Right lung (tissue), 5 donors: ENCODE measurements around the gene FAAP100. TPM values are rescaled to one million over a fixed set of nuclear protein-coding genes. Genes with fewer than 3 reads are reported as not detected.

Experiments used
- DNase-seq, 2 donors: peaks; one replicate each; pipeline ENCODE4 v3.0.0-alpha.2; 2013
- polyA plus RNA-seq, 5 donors: library from polyadenylated mRNA; unstranded; fragments of 120-200 nt; gene quantifications; one replicate each; pipeline versions ENCODE4 v1.2.1 to v1.2.3, GENCODE V29; 2013; ENCODE audit warnings: inconsistent platforms in 1 of 5, low replicate concordance in 1 of 5; ENCODE audit not compliant: insufficient read length in 5 of 5, insufficient read depth in 1 of 5

The FAAP100 gene
- polyA plus RNA-seq, 5 donors: 16.7 to 37.6 (median 29.3) TPM

DNA sequence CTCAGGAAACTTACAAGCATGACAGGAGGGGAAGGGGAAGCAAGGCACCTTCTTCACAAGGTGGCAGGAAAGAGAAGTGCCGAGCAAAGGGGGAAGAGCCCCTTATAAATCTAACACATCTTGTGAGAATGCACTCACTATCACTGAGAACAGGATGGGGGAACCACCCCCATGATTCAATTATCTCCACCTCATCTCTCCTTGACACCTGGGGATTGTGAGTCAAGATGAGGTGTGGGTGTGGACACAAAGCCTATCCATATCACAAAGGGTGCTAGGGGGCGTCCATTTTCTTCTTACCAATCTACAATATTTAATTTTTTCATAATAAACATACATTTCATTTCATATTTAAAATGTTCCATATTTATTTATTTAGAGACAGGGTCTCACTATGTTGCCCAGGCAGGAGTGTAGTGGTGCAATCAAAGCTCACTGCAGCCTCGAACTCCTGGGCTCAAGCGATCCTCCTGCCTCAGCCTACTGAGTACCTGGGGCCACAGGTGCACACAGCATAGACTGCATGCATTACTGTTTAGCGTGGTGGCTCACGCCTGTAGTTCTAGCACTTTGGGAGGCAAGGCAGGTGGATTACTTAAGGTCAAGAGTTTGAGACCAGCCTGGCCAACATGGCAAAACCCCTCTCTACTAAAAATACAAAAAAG, 26.5 kb upstream of the FAAP100 start:
- DNase-seq: no peak

DNA sequence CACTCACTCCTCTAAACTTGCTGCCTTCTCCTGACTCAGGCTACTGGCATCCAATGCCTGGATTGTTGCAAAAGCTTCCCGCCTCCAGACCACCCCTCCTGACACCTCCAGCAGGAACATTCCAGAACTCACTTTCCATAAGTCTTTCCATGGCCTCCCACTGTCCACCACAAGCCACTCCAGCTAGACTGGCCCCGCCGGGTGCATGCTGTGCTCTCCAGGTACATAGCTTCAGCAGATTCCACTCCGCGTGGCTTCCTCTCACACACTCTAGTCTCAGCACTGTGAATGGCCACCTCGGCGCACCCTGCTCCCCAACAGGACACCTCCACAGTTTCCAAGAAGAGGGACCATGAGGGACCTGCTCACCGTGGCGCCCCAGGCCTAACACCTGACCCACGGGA, 25.9 kb upstream of the FAAP100 start:
- DNase-seq: no peak

GRCh38 chr17:81577278-81578000, 25.3 kb upstream of the FAAP100 start:
- no peak for DNase-seq

GRCh38 chr17:81576621-81577277, 24.6 kb upstream of the FAAP100 start:
- no peak for DNase-seq

- no peak for DNase-seq
Measured at GRCh38 chr17:81575836-81576235, 23.7 kb upstream of the FAAP100 start.

- DNase-seq: no peak
Measured at GRCh38 chr17:81574643-81574956, 22.4 kb upstream of the FAAP100 start.

GRCh38 chr17:81573794-81574642, 21.9 kb upstream of the FAAP100 start:
- no peak for DNase-seq

DNA sequence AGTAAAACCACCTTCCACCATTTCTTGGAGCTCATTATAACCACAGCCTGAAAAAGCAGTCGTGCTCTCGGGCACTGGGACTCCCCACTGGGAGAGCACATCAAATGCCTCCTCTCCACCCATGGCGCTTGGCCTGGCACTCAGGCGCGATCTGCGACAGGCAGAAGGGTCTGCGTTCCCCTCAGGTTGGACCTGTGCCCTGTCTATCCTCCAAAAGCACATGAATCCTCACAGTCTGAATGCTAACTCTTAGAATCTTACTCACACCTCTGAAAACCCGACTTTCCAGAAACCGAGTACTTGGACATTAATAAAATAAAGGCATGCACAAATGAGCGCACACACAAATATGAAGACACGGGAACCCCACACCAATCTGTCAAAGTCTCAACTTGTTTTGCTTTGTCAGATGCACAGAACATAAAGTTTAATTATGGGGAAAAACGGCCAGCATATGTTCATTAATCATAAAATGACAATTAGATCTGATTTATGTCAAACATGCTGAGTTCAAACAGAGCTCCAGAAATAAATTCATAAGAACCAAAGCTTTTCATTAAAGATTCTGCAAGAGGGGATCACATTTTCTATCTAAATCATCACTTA, 20.5 kb upstream of the FAAP100 start:
- no peak for DNase-seq

DNA sequence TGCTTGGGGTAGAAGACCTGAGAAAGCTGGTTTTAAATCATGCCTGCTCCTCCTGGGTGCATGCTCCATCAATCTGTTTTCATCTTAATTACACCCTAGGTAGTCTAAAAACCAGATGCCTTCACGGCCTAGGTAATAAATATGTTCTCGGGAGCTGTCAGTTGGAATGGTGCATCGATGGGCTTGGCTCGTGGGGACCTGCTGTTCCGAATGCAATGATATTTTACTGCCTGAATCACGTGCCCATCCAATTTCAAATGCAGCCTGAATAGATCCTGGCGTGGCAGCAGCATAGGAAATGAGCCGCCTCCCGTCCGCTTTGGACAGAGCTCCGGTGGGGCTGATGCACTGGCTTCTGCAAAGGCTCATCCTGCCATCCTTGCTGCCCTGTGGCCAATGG, 18.8 kb upstream of the FAAP100 start:
- no peak for DNase-seq

DNA sequence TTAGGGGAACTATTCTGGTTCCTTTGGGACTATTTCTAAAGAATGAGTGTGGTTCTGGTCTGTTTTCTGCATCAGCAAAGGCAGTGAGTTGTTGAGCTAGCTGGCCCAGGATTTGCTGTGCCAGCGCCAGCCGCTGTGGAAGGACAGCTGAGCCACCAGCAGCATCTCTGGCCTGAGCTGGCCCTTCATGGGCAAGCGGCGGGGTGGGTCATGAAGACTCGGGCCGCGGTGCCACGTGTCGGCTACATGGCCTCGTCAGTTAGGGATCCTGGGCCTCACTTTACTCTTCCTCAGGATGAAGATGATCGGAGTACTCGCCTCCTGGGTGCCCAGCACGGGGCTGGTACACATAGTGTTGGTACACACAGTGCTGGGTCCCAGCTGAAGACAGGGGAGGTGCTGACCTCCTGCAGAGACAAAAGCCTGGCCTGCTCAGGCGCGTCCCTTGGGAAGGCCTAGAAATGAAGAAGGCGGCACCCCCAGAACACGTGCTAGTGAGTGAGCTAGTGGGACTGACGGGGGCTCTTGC, 17.9 kb upstream of the FAAP100 start:
- no peak for DNase-seq

- DNase-seq: no peak
Measured at GRCh38 chr17:81568416-81568815, 16.3 kb upstream of the FAAP100 start.

DNA sequence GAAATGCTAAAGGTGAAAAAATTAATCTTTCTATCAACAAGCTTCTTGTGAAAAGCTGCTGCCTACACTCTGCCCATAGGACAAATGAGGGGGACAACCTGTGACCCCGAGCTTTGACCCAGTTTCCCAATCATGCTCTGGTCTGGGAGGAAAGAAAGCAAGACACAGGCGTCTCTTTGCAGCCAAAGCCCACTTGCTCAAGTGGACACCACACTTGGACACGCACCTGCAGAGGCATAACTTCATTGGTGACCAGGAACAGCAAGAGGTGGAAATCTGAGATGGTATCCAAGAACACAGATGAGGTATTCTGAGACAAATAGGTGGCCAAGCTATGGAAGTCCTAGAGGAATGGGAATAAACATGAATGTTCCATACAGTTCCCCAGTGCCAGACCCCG, 15.0 kb upstream of the FAAP100 start:
- no peak for DNase-seq

DNA sequence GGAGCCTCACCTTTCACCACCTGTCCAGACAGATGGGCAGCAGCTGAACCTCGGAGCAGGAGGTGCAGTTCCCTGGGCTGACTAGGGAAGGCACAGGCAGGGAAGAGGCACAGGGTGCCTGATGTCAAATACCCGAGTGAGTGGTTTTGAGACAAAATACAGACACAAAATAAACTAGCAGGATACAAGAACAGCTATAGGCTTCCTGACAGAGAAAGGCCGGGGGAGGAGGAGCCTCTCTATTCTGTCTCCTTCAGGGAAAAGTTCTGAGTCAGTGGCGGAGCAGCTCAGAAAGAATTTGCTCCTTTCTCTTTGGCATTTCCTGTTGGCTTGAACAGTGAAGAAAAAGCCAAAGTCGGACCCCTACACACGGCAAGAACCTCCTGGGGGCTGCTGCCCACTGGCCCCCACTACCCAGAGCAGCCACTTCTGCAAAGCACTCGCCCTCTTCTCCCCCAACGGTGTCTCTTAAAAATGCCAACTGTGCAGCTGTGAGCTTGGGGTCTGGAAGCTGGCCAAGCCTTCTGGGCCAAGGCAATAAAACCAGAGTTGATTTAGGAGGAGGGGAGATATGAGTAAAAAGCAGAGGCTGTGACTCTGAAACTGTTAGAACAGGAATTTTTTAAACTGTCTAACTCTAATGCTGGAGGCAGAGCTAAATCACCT, 14.4 kb upstream of the FAAP100 start:
- DNase-seq: peak; percentile 79 to 82

GRCh38 chr17:81565231-81565630, 13.1 kb upstream of the FAAP100 start:
- DNase-seq: no peak

- no peak for DNase-seq
Measured at GRCh38 chr17:81564778-81565177, 12.6 kb upstream of the FAAP100 start.

- no peak for DNase-seq
Measured at GRCh38 chr17:81563861-81564586, 11.9 kb upstream of the FAAP100 start.

GRCh38 chr17:81561494-81561885, 9.3 kb upstream of the FAAP100 start:
- DNase-seq: no peak

DNA sequence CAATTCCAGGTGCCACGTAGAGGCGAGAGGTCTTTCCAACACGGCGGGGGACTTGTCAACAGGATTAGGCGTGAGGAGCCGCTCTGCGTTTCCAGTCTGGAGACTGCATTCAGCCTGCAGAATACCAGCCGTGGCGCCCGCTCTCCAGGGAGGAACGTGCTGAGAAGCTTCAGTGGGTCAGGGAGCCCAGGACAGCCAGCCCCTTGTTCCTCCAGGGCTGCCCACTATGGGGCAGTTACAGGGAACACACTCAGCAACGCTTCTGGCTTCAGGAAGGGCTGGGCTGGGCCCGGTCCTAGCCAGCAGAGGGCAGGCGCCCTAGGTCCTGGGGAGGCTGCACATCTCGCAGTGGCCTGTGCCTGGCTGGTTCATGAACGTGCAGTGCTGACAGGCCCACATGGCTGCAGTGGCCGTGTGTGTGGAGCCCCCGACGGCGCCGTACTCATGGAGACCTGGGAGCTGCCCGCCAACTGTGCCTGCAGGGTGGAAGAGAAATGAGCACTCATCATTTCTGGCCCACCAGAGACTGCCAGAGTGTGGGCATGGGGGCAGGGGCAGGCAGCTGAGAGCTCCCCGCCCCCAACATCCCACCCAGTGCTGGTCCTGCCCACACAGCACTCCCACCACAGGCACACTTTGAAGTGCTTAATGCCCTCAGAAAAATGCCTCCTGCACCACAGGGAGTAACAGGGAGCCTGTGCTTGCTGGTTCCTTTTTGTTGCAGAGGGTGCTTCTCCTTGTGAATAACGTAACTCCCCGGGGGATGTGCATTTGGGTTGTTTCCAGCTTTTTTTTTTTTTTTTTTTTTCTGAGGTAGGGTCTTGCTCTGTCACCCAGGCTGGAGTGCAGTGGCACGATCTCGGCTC, 7.0 kb upstream of the FAAP100 start:
- DNase-seq: no peak

DNA sequence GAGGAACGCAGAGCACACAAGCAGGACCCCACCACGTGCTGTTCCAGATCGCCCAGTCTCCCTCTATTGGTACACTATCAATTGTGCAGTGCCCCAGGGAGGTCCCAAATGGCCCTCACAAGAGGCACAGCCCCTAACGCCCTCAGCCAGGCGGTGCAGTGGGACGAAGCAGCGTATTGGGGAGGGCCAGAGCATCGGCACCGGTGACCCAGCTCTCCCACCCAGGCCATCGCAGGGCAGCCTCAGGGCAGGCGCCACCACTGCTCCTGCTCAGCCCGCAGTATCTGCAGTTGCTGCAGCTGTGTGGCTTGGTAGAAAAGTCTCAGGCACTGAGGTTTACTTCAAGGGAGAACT, 5.9 kb upstream of the FAAP100 start:
- no peak for DNase-seq
